GM08714 (cell line): Measurements from ENCODE around the gene DRAP1.
"Not testable (repeated sequence)": the region's sequence is repeated elsewhere in the genome, so short reads cannot be mapped to it uniquely, and the experiment has no call there.

ENCODE experiments used
- H3K4me3 ChIP-seq: fragments of 200-500 bp; sonication (Bioruptor generic); 2 replicates; pipeline ENCODE4 v1.5.1; 2014; ENCODE audit warnings: mild to moderate bottlenecking, low read length, inconsistent platforms
- ZNF274 ChIP-seq: IDR thresholded peaks from 2 replicates; pipeline ENCODE4 v1.6.1; 2012; ENCODE audit warnings: mild to moderate bottlenecking, low read depth, low read length

Gene DRAP1

DNA sequence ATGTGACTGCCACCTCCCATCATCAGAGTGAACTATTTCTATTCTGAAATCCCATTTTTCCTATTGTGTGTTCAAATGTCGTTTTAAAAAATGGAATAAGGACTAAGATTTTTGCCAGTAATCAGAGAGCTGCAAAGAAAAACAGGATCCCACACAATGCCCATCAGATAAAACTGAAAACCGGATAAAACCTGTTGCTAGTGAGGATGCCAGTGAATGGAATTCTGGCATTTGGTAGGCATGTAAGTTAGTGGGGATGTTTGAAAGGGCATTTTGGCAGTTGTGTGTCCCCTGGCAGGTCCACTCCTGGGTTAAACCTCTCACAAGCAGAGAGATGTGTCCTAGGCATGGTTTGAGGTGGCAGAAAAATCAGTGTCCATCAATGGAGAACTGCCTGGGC, 6.2 kb downstream of the DRAP1 start:
- no peak for TF ChIP-seq ZNF274
- H3K4me3 ChIP-seq: no peak overlapping the region

DNA sequence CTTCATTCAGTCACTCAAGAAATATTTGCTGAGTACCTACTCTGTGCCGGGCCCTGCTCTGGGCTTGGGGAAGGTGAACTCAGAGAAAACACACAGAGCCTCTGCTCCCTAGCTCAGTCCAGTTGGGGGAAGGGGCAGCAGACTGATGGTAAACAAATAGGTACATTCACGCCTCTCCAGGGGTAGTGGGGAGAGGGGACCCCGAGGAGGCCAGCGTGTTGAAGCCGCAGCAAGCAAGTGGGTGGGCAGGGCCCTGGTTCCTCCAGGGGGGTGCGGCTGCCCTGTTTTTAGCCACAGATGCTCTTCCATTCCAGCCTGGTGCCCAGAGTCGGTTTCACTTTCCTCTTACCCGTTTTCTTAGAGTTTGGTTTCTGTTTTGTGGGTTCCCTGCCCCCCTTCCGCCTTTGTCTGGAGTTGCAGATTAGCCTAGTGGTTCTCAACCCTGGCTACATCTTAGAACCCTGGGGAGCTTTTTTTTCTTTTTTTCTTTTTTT, 8.7 kb downstream of the DRAP1 start:
- no peak for TF ChIP-seq ZNF274
- peak overlapping the region; percentile 24; the same call in 1 of the 2 replicates for H3K4me3 ChIP-seq

DNA sequence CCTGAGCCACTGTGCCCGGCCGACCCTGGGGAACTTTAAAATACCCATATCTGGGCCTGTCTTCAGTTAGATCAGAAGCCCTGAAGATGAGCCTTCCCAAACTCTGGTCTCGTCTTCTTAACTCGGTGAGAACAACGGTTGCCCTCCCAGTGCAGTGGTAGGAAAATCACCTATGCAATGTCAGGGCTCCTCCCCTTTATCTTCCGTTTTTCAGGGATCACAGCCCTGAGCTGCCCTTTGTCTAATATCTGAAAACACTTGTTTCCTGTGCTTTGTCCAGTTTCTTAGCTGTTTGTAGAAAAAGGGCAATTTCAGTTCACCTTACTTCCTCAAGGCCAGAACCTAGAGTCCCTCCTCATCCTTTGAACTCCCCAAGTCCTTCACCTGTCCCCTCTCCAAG, 9.4 kb downstream of the DRAP1 start:
- no peak for TF ChIP-seq ZNF274
- H3K4me3 ChIP-seq: peak overlapping the region; percentile 24; the same call in 1 of the 2 replicates

DNA sequence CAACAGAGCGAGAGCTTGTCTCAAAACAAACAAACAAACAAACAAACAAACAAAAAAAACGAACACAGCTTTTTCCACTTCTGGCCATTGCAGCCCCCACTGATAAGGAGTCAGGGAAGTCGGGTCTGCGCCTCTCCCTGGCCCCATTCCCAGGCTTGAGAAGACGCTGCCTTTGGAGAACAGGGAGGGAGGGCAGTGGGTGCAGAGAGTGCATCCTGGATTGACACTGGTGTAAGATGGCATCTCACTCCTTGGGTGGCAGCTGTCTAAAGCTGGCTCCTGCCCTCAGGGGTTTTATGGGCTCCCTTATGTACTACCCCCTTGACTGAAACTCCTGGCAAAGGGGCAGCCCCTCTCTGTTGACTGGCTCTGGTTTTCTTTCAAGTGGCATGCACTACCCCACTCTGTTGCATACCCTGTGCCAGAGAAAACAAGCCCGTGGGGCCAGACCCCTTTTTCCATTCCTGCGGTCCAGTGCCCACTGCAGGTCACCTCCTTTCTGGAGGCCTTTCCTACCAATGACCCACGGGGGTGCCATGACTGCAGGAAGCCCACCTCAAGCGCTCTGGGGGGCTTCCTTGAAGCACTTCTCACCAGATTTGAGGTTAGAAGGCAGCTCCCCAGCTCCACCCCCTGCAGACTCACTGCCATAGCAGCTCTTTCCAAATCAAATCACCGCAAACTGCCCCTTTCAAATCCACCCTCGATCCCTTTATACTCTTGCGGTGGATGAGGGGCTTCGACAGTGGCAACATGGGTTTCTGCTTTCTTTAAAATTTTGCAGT, 12.7 kb downstream of the DRAP1 start:
- no peak for TF ChIP-seq ZNF274
- H3K4me3 ChIP-seq: no peak overlapping the region

DNA sequence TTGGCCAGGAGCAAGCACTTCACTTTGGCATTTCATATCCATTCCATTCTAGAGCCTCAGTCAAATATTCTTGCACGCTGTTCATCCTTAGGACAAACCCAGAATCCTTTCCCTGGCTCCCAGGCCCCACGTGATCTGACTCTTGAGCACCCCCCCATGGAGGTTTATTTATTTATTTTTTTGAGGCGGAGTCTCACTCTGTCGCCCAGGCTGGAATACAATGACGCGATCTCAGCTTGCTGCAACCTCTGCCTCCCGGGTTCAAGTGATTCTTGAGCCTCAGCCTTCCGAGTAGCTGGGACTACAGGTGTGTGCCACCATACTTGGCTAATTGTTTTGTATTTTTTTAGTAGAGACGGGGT, 13.3 kb downstream of the DRAP1 start:
- no peak for TF ChIP-seq ZNF274

DNA sequence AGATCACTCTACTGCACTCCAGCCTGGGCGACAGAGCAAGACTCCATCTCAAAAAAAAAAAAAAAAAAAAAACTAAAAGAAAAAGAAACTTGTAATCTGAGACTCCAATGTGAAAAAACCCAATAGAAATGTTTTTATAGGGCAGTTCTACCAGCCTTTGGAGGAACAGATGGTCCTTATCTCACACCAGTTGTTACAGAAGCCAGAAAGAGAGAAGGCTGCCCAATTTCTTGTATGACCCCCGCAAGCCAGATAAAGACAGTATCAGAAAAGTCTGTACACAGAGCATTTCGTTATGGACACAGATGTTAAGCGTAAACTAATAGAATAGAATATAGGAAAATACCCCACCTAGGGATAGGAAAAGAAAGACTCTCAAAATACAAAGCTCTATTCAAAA, 14.8 kb downstream of the DRAP1 start:
- H3K4me3 ChIP-seq: no peak overlapping the region
- TF ChIP-seq ZNF274: no peak

More for the DNA sequence above, 13.3 kb downstream of the DRAP1 start:
- H3K4me3 ChIP-seq: no peak overlapping the region

DNA sequence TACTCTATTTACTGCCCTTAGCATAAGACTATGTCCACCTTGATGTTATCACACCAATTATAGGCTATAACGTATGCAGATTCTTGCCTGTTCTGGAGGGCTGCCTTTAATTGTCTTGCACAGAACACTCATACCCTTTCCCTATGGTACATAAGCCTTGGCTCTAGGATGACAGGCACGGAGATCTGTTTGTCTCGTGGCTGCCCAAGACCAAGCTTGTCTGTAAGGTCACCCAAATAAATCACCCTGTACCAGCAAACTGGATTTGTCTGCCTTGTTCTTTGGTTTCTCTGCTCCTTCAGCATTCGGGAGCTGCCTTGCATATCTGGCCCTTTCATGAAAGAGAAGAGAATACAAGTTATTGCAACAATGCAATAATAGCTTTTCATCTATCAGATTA, 18.5 kb downstream of the DRAP1 start:
- TF ChIP-seq ZNF274: no peak
- H3K4me3 ChIP-seq: no peak overlapping the region

DNA sequence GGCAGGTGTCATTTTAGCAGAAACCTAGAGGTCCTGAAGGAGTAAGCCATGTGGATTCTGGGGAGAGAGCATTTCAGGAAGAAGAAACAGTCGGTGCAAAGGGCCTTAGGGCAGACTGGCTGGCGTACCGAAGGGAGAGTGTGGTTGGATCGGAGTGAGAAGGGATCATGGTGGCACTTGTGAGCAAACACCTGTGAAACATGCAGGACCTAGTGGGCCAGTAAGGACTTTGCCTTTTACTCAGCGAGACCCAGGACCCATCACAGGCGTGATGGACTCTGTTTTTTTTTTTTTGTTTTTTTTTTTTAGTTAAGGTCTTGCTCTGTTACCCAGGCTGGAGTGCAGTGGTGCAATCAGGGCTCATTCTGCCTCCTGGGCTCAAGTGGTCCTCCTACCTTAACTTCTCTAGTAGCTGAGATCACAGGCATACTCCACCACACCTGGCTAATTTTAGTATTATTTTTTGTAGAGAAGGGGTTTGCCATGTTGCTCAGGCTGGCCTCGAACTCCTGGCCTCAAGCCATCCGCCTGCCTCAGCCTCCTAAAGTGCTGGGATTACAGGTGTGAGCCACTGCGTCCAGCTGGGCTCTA, 22.6 kb downstream of the DRAP1 start:
- no peak overlapping the region for H3K4me3 ChIP-seq
- no peak for TF ChIP-seq ZNF274

DNA sequence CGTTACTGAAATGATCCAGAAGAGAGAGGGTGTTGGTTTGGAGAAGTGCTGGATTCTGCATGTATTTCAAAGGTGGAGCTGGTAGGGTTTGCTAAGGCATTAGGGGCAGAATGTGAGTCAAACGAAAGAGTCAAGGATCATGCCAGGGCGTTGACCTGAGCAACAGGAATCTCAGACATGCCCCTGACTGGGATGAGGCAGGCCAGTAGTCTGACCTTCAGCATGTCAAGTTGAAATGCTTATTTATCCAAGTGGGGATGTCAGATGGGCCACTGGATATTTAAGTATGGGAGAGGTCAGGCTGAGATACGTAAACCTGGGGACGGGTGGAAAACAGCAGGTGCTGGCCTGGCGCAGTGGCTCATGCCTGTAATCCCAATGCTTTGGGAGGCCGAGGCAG, 23.3 kb downstream of the DRAP1 start:
- no peak overlapping the region for H3K4me3 ChIP-seq
- TF ChIP-seq ZNF274: no peak

DNA sequence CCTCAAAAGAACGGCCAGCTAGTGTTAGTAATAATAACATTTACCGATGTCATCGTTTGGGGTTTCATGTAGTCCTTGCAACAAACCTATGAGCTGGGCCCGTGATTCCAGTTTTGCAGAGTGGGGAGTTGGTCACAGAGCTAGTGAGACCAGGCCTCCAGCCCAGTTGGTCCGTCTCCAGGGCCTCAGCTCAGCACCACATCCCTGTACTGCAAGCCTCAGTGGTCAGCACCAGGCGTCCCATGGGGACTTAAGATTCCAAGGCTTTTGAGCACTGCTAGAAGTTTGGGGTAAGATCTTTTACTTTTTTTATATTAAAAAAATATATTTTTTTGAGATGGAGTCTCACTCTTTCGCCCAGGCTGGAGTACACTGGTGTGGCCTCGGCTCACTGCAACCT, 25.0 kb downstream of the DRAP1 start:
- no peak overlapping the region for H3K4me3 ChIP-seq
- TF ChIP-seq ZNF274: no peak

DNA sequence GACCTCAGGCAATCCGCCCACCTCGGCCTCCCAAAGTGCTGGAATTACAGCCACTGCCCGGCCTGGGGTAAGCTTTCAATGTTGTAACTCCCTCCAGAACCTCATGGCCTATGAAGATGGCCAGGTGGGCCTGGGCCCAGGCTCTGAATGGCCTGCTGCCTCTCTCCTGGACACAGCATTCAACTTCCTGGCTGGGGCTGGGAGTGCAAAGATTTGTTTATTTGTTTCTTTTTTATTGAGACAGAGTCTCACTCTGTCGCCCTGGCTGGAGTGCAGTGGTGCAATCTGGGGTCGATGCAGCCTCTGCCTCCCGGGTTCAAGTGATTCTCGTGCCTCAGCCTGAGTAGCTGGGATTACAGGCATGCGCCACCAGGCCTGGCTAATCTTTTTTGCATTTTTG, 25.5 kb downstream of the DRAP1 start:
- no peak for TF ChIP-seq ZNF274

DNA sequence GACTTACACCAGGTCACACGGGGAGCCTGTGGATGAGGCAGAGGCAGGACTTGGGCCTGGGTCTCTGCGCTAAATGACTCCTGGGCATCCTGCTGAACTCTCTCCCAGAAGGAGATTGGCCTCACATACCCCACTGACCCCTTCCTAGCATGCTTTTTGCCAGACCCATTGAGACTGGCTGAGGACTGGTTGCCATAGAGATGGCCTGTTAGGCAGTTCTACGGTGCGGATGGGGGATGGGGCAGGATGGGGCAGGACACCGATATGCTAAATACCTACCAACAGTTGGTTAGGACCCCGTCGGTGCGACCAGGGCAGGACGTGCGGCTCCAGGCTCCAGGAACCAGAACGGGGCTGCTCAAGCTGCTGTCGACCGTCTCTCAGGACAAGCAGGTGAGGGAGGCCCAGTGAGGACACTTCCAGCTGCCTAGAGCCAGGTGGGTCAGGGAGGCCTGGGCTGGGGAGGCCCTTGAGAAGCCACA, 26.2 kb downstream of the DRAP1 start, which contains the start of gene TSGA10IP:
TSGA10IP (plus strand) TSS at position 51 of the 482 bp plus-strand sequence; CDS start at position 247, 196 bp downstream.
- H3K4me3 ChIP-seq: no peak within 1 kb of the TSS
- TF ChIP-seq ZNF274: no peak

More for the DNA sequence above, 25.5 kb downstream of the DRAP1 start:
- H3K4me3 ChIP-seq: no peak overlapping the region

DNA sequence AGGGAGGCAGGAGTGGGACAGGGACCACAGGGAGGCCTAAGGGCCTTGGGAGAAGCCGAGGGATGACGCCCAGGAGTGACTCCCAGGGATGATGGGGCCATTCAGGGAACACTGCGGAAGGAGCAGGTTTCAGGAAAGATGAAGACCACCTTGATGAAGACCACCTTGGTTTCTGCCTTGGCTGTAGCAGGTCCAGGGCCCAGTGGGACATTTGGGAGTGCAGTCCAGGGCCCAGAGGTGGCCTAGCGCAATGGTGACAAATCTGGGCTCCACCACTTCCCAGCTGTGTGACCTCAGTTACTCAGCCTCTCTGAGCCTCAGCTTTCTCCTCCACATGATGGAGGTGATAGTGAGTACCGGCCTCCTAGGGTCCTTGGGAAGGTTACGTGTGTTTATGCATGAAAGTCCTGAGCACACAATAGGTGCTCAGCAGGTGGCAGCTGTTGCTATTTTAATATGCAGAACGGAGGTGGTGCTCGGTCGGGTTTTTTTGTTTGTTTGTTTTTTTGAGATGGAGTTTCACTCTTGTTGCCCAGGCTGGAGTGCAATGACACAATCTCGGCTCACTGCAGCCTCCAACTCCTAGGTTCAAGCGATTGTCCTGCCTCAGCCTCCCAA, 26.8 kb downstream of the DRAP1 start:
- H3K4me3 ChIP-seq: no peak overlapping the region
- TF ChIP-seq ZNF274: no peak

DNA sequence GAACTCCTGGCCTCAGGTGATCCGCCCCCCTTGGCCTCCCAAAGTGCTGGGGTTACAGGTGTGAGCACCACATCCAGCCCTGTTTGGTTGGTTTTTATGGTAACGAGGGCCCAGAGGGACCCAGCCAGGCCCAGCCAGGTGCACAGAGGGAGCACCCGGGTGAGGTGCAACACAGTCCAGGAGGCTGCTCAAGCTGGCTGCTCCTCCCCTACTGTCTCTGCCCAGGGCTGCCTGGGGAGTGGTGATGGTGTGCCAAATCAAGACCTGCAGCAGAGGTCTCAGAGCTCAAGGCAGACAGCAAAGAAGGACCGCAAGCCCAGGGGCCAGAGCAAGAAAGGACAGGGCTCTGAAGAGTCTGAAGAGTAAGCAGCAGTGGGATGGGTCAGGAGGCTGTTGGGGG, 27.4 kb downstream of the DRAP1 start:
- TF ChIP-seq ZNF274: no peak
- H3K4me3 ChIP-seq: no peak overlapping the region

DNA sequence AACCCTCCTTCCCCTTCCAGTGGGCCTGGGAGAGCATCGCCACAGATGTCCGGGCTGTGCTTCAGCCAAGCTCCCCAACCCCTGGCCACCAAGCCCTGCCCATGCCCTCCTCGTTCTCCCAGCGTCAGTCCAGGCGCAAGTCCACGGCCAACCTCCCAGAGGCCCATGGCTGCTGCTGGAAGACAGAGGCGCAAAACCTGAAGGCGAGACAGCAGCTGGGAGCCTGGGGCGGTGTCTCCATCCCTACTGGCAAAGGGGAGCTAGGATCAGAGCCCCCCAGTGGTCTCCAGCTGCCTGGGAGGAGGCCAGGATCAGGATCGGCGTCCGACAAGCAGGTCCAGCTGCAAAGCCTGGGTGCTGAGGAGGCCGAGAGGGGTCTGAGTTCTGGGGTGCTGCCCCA, 27.9 kb downstream of the DRAP1 start:
- no peak for TF ChIP-seq ZNF274
- H3K4me3 ChIP-seq: no peak overlapping the region

DNA sequence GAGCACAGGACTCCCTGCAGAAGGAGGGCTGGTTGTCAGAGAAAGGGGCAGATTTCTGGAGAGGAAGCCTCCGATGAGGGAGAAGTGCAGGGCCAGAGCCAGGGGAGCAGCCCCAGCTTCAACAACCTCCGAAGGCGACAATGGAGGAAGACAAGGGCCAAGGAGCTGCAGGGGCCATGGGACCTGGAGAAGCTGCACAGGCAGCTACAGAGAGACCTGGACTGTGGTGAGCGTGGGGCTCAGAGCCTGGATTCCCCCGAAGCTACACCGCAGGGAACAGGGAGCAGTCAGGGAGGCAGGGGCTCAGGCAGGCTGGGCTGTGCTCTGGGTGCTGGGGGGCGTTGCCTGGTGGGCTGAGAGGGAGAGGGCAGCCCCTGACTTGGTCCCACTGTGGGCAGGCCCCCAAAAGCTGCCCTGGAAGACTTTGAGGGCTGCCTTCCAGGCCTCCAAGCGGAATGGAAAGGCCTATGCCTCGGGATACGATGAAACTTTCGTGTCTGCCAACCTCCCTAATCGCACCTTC, 28.4 kb downstream of the DRAP1 start:
- H3K4me3 ChIP-seq: no peak overlapping the region
- TF ChIP-seq ZNF274: no peak

DNA sequence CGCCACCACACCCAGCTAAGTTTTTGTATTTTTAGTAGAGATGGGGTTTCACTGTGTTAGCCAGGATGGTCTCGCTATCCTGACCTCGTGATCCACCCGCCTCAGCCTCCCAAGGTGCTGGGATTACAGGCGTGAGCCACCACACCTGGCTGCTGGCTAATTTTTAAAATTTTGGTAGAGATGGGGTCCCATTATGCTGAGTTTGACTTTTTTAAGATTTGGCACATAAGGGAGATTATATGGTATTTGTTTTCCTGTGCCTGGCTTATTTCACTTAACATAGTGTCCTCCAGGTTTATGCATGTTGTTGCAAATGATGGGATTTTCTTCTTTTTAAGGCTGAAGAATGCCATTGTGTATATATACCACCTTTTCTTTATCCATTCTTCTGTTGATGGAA, 31.5 kb downstream of the DRAP1 start:
- H3K4me3 ChIP-seq: not testable (repeated sequence)

DNA sequence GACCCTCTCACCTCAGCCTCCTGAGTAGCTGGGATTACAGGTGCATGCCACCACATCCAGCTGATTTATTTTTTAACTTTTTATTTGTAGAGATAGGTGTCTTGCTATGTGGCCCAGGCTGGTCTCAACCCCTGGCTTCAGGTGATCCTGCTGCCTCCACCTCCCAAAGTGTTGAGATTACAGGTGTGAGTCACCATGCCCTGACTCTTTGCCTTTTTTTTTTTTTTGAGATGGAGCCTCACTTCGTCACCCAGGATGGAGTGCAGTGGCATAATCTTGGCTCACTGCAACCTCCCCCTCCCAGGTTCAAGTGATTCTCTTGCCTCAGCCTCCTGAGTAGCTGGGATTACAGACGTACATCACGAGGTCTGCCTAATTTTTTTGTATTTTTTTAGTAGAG, 32.4 kb downstream of the DRAP1 start:
- not testable (repeated sequence) for H3K4me3 ChIP-seq
